Stimulated activated CD8-positive, alpha-beta memory T cell treated with anti-CD3 and anti-CD28 coated beads, Interleukin-12 subunit alpha, Interleukin-12 subunit beta, amount 100 ng/mL, for 24 hours (primary cell): Measurements from ENCODE around the gene EFCAB8.

Experiments used
- DNase-seq: peaks from one replicate; pipeline ENCODE4 v3.0.0-alpha.2; 2020; ENCODE audit errors: extremely low read depth

EFCAB8 gene

GRCh38 chr20:33007376-33008335, 148.9 kb downstream of the EFCAB8 start, which contains the start of gene BPIFB2:
Gene BPIFB2, plus strand, starts transcription at chr20:33007704. Its CDS starts 871 bp downstream, at chr20:33008575.
- no peak for DNase-seq

- no peak for DNase-seq
Observed at GRCh38 chr20:33008336-33009213, 149.9 kb downstream of the EFCAB8 start.

GRCh38 chr20:33009214-33010132, 150.8 kb downstream of the EFCAB8 start:
- no peak for DNase-seq

GRCh38 chr20:33010133-33010504, 151.4 kb downstream of the EFCAB8 start:
- DNase-seq = no peak

- no peak for DNase-seq
Observed at GRCh38 chr20:33010674-33011449, 152.1 kb downstream of the EFCAB8 start.
